Stimulated activated naive CD4-positive, alpha-beta T cell treated with Interleukin-2 at 50 U/mL for 16 hours (primary cell): Measurements from ENCODE around the gene SLC35F1.
"Not testable (repeated sequence)": the region's sequence is repeated elsewhere in the genome, so short reads cannot be mapped to it uniquely, and the experiment has no call there.

Source experiments
- DNase-seq: peaks from one replicate; lab custom pipeline; 2025; lab: John Stamatoyannopoulos, UW

The SLC35F1 gene

GRCh38 chr6:117927866-117928265 lies 20.8 kb downstream of the SLC35F1 start:
- no peak for DNase-seq

DNA sequence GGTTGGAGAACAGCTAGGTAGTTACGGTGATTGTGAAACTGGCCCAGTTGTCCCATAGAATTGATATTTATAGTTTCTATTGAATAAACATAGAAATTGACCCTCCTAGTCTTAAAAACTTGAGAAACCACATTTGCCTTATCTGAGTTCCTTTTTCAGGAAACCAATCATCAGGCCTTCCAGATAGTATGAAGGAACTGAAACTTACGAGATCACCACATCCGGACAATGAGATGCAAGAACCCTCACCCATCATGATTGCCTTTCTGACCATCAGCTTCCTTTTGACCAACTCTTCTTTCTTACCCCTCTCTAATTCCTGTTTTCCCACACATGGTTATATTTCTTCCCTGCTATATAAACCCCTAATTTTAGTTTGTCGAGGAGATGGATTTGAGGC lies 21.8 kb downstream of the SLC35F1 start:
- DNase-seq, result no peak

DNA sequence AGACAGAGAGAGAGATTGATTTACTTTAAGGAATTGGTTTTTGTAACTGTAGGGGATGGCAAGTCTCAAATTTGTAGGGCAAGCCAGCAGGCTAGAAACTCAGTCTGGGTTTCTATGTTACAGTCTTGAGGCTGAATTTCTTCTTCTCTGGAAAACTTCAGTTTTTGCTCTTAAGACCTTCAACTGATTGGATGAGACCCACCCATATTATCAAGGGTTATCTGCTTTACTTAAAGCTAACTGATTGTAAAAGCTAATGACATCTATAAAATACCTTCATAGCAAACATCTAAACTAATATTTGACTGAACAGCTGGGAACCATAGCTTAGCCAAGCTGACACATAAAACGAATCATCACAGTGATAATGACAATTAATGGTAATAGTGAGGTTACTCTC lies 22.4 kb downstream of the SLC35F1 start:
- no peak for DNase-seq

DNA sequence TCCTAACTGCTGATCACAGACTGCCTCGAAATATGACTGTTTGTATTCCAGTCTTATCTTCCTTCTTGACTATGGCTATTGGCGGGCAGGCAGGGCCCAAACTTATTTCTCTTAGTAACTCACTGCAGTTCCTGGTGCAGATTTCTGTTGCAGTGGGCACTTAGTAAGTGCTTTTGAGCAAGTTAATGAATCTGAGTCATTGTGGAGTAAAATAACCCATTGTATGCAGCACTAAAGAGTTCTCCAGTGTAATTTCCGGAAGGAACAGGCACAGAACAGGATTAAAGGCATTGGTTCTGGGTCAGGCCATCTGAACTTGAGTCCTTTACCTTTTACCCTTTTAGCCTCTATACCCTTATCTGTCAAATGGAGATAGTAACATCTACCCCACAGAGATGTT lies 23.6 kb downstream of the SLC35F1 start:
- DNase-seq, result no peak

DNA sequence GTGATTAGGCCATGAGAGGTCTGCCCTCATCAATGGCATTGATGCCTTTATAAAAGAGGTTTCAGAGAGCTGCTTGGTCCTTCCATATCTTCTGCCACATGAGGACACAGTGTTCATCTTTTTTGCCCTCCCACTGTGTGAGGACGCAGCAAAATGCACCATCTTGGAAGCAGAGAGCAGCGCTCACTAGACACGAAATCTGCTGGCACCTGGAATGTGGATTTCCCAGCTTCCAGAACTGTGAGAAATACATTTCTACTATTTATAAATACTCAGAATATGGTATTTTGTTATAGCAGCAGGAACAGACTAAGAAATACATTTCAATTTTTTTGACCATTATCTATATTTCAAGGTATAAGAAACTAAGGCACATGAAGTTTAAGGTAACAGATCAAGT lies 24.9 kb downstream of the SLC35F1 start:
- DNase-seq, result no peak

- no peak for DNase-seq
These were observed 25.6 kb downstream of the SLC35F1 start for GRCh38 chr6:117932676-117933075.

DNA sequence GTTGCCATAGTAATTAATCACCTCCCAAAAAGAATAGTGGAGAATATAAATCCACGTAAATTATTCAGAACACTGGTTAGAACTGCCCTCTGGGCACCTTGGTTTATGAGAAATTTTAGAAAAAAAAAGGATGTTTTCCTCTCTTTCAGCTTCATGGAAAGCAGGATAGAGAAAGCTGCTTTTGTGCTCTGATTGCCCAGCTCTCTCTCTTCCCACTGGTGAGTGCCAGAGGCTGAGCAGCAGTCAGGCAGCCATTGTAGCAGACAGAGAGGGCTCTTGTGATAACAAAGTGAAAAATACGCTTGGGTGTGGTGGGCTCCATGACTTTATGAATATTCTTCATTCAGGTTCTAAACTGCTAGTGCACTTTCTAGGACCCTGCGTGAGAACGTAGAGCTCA lies 26.4 kb downstream of the SLC35F1 start:
- no peak for DNase-seq

GRCh38 chr6:117938311-117938995 lies 31.4 kb downstream of the SLC35F1 start:
- no peak for DNase-seq

- no peak for DNase-seq
These were observed 40.2 kb downstream of the SLC35F1 start for GRCh38 chr6:117947234-117947633.

GRCh38 chr6:117951783-117952182 lies 44.7 kb downstream of the SLC35F1 start:
- no peak for DNase-seq

- no peak for DNase-seq
These were observed 48.7 kb downstream of the SLC35F1 start for GRCh38 chr6:117955684-117956256.

GRCh38 chr6:117956386-117956785 lies 49.3 kb downstream of the SLC35F1 start:
- no peak for DNase-seq

- no peak for DNase-seq
These were observed 51.5 kb downstream of the SLC35F1 start for GRCh38 chr6:117958536-117958935.

- no peak for DNase-seq
These were observed 53.8 kb downstream of the SLC35F1 start for GRCh38 chr6:117960877-117961276.

- no peak for DNase-seq
These were observed 54.2 kb downstream of the SLC35F1 start for GRCh38 chr6:117961301-117961700.

- DNase-seq, result not testable (repeated sequence)
These were observed 58.7 kb downstream of the SLC35F1 start for GRCh38 chr6:117965763-117966162.

GRCh38 chr6:117971637-117972036 lies 64.6 kb downstream of the SLC35F1 start:
- no peak for DNase-seq

DNA sequence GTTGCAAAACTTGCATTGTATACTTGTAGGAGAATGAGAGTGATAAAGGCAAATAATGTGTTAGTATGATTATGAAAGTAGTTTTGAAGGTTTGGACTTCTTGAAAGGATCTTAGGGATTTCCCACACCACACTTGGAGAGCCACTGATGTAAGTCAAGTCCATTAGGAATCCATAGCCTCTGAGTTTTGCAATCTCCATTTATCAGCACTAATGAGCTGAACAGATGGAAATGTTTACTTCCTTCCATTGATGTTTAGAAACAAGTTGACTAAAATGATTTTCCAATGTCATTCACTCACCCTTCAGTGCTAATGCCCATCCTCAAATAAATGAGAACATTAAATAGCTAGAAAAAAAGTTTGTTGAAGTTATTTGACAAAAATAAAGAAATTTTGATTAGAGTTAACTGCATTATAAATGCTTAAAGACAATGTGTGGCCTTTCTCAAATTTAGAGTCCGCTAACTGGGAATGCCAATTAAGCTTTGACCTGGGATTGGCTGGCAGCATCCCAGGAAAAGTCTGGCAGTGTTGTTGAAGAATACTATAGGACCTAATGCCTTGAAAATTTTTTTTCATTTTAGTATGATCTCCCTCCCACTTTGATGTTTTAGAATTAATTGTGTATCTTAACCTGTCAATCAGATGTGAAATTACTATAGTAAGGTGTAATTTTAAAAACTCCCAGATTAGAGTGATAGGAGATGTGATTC lies 68.0 kb downstream of the SLC35F1 start:
- no peak for DNase-seq

- DNase-seq, result no peak
These were observed 69.1 kb downstream of the SLC35F1 start for GRCh38 chr6:117976030-117976651.

- no peak for DNase-seq
These were observed 78.9 kb downstream of the SLC35F1 start for GRCh38 chr6:117985916-117986315.

DNA sequence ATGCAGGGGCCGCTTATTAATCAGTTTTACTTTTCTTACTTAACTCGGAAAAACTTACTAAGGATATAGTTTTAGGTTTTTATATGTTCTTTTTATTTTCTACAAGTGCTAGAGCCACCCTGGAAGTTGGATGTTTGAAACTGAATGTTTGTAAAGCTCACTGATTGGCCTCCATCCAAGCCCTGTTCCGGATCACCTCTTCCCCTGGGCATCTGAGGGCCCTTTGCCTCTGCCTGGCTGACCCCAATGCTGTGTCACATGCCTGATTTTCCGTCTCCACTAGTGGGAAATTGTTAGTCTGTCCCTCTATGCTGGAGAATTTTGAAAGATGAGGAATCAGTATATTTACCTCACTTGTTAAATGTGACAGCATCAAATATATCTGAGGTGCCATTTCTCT lies 79.3 kb downstream of the SLC35F1 start:
- no peak for DNase-seq

DNA sequence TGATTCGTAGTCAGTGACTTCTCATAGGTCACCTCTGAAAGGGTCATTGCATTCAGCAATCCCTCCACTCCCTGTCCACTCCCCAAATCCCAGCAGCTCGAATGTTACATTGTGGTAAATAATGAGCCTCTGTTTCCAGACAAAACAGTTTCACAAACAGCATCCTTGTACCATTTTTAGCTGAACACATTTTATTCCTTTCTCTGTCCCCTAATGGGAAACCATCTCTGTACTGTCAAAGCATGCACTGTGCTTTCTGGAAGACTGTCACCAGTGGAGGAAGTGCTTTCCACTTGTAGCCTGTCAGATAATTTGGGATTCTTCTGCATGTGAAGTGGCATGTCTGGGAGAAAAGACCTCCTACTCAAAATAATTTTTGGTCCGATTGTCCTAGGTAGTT lies 82.0 kb downstream of the SLC35F1 start:
- no peak for DNase-seq

DNA sequence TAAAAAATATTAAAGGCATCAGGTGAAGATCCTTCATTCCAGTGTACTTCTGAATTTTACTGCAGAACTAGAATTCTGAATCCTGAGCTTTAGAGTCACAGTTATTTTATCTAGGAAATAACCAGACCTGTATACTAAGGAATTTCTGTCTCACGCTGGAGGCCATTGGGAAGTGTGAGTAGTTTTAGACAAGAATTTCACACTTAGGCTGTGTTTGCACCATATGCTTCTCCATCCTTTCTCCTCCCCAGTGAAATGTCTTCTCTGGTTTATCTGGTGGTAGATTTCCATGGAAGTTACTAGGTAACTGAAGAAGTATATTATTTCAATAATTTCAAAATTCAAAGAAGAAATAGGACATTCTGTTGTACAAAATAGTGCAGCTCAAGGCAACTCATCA lies 83.1 kb downstream of the SLC35F1 start:
- no peak for DNase-seq
